Activated B cell treated with CpG ODN at 0.5 μM for 24 hours (primary cell): Measurements from ENCODE around the gene RNF115. TPM values are rescaled to one million over a fixed set of nuclear protein-coding genes. Genes with fewer than 3 reads are reported as not detected.
"Not testable (repeated sequence)": the region's sequence is repeated elsewhere in the genome, so short reads cannot be mapped to it uniquely, and the experiment has no call there.

Experiments
- ATAC-seq: fragments of 200-7000 bp; cut with Tn5 transposase; one replicate; pipeline ENCODE4 v1.10.0; 2021; ENCODE audit warnings: low read depth, mild to moderate bottlenecking, moderate library complexity
- CTCF ChIA-PET: fragments of 350-600 bp; sonication (Branson Sonifier 250); formaldehyde crosslinking; loops from one replicate; lab custom pipeline; 2021; ENCODE audit warnings: antibody characterized with exemption; lab: Charles Lee
- POLR2A ChIA-PET: fragments of 350-600 bp; sonication (Branson Sonifier 250); formaldehyde crosslinking; loops from one replicate; lab custom pipeline; 2021; ENCODE audit warnings: antibody characterized with exemption; lab: Charles Lee
- DNase-seq: peaks from one replicate; pipeline ENCODE4 v3.0.0; 2022
- H3K27ac Mint-ChIP-seq: one replicate; pipeline ENCODE4 v1.8.0; 2020; ENCODE audit warnings: mixed read lengths
- H3K27me3 Mint-ChIP-seq: one replicate; pipeline ENCODE4 v1.8.0; 2021; ENCODE audit warnings: mixed read lengths
- H3K36me3 Mint-ChIP-seq: one replicate; pipeline ENCODE4 v1.8.0; 2021; ENCODE audit warnings: low read depth, mixed read lengths
- H3K4me1 Mint-ChIP-seq: one replicate; pipeline ENCODE4 v1.8.0; 2021; ENCODE audit warnings: mixed read lengths
- H3K4me3 Mint-ChIP-seq: one replicate; pipeline ENCODE4 v1.8.0; 2020; ENCODE audit warnings: mild to moderate bottlenecking, mixed read lengths
- H3K9me3 Mint-ChIP-seq: one replicate; pipeline ENCODE4 v1.8.0; 2020; ENCODE audit warnings: mixed read lengths
- CTCF ChIP-seq: fragments of 200-600 bp; IDR thresholded peaks from one replicate; pipeline ENCODE4 v1.8.0; 2022; ENCODE audit warnings: antibody characterized with exemption, mild to moderate bottlenecking
- intact Hi-C: fragments of 100-400 bp; cut with micrococcal nuclease; formaldehyde crosslinking; loops from one replicate; pipeline ENCODE4 v1.15.1; 2024
- total RNA-seq: library from RNA; stranded (reverse); gene quantifications from 2 replicates; pipeline ENCODE4 v1.2.3, GENCODE V29; 2022

The RNF115 gene
- total RNA-seq, 1 donor from 2014 or later = 19.7 TPM

GRCh38 chr1:145777357-145778145, 46.3 kb downstream of the RNF115 start:
- H3K27me3 Mint-ChIP-seq = no peaks in the 10 kb centered on the region
- no peak overlapping the region for H3K4me3 Mint-ChIP-seq
- intact Hi-C loops = no loop called here
- POLR2A ChIA-PET = no interaction called here
- no peak for TF ChIP-seq CTCF
- H3K4me1 Mint-ChIP-seq = no peaks in the 10 kb centered on the region
- peaks cover 36% of the 10 kb centered on the region for H3K36me3 Mint-ChIP-seq
- no peak for DNase-seq
- no peak for ATAC-seq
- H3K9me3 Mint-ChIP-seq = no peaks in the 10 kb centered on the region
- CTCF ChIA-PET = interaction anchor here (1.4 kb wide), 1 partner anchor 11 kb away, joined by 3 read pairs; no protein-coding TSS in a partner anchor
- no peak overlapping the region for H3K27ac Mint-ChIP-seq

GRCh38 chr1:145773423-145773822, 50.5 kb downstream of the RNF115 start:
- Mint-ChIP-seq H3K36me3 (peaks cover 43% of the 10 kb centered on the region), H3K27me3 (no peaks in the 10 kb centered on the region), H3K4me1 (no peaks in the 10 kb centered on the region), H3K4me3 (no peak overlapping the region), H3K27ac (no peak overlapping the region), H3K9me3 (no peaks in the 10 kb centered on the region)
- no peak for TF ChIP-seq CTCF
- intact Hi-C loops = no loop called here
- ATAC-seq (no peak), DNase-seq (no peak)
- ChIA-PET POLR2A (no interaction called here), CTCF (no interaction called here)

- no peak overlapping the region for H3K27ac Mint-ChIP-seq
- peaks cover 47% of the 10 kb centered on the region for H3K36me3 Mint-ChIP-seq
- no peak for ATAC-seq
- no peaks in the 10 kb centered on the region for H3K27me3 Mint-ChIP-seq
- no peaks in the 10 kb centered on the region for H3K4me1 Mint-ChIP-seq
- no peak for TF ChIP-seq CTCF
- ChIA-PET POLR2A (no interaction called here), CTCF (no interaction called here)
- H3K9me3 Mint-ChIP-seq = no peaks in the 10 kb centered on the region
- no peak for DNase-seq
- no peak overlapping the region for H3K4me3 Mint-ChIP-seq
- intact Hi-C loops = no loop called here
Observed at GRCh38 chr1:145771056-145771455, 52.8 kb downstream of the RNF115 start.

GRCh38 chr1:145768004-145768403, 55.9 kb downstream of the RNF115 start:
- H3K4me3 Mint-ChIP-seq, H3K27ac Mint-ChIP-seq, H3K9me3 Mint-ChIP-seq, H3K27me3 Mint-ChIP-seq, DNase-seq, POLR2A ChIA-PET, ATAC-seq, intact Hi-C loops, CTCF ChIA-PET, H3K4me1 Mint-ChIP-seq: not testable (repeated sequence)
- peaks cover 55% of the 10 kb centered on the region for H3K36me3 Mint-ChIP-seq

- H3K4me3 Mint-ChIP-seq, POLR2A ChIA-PET, H3K9me3 Mint-ChIP-seq, H3K27ac Mint-ChIP-seq, ATAC-seq, H3K27me3 Mint-ChIP-seq, CTCF ChIA-PET, H3K4me1 Mint-ChIP-seq, DNase-seq, intact Hi-C loops: not testable (repeated sequence)
- peaks cover 56% of the 10 kb centered on the region for H3K36me3 Mint-ChIP-seq
Observed at GRCh38 chr1:145766926-145767325, 57.0 kb downstream of the RNF115 start.

GRCh38 chr1:145765585-145766360, 58.1 kb downstream of the RNF115 start:
- H3K27ac Mint-ChIP-seq, DNase-seq, H3K4me1 Mint-ChIP-seq, intact Hi-C loops, H3K27me3 Mint-ChIP-seq, H3K4me3 Mint-ChIP-seq, CTCF ChIA-PET, ATAC-seq, H3K9me3 Mint-ChIP-seq, POLR2A ChIA-PET: not testable (repeated sequence)
- H3K36me3 Mint-ChIP-seq = peaks cover 56% of the 10 kb centered on the region

- H3K27me3 Mint-ChIP-seq, ATAC-seq, POLR2A ChIA-PET, H3K4me3 Mint-ChIP-seq, H3K9me3 Mint-ChIP-seq, H3K27ac Mint-ChIP-seq, CTCF ChIA-PET, intact Hi-C loops, DNase-seq, H3K4me1 Mint-ChIP-seq: not testable (repeated sequence)
- peaks cover 54% of the 10 kb centered on the region for H3K36me3 Mint-ChIP-seq
Observed at GRCh38 chr1:145765127-145765526, 58.8 kb downstream of the RNF115 start.

GRCh38 chr1:145764231-145764940, 59.5 kb downstream of the RNF115 start:
- H3K27me3 Mint-ChIP-seq = not testable (repeated sequence)

GRCh38 chr1:145762001-145762400, 61.9 kb downstream of the RNF115 start:
- H3K4me1 Mint-ChIP-seq, ATAC-seq, intact Hi-C loops, POLR2A ChIA-PET, DNase-seq, H3K27me3 Mint-ChIP-seq, H3K9me3 Mint-ChIP-seq, H3K27ac Mint-ChIP-seq, CTCF ChIA-PET, H3K4me3 Mint-ChIP-seq: not testable (repeated sequence)
- H3K36me3 Mint-ChIP-seq = peaks cover 62% of the 10 kb centered on the region

More at GRCh38 chr1:145764231-145764940, 59.5 kb downstream of the RNF115 start:
- POLR2A ChIA-PET, DNase-seq, H3K4me3 Mint-ChIP-seq, intact Hi-C loops, H3K4me1 Mint-ChIP-seq, H3K9me3 Mint-ChIP-seq, H3K27ac Mint-ChIP-seq, CTCF ChIA-PET, ATAC-seq: not testable (repeated sequence)
- peaks cover 56% of the 10 kb centered on the region for H3K36me3 Mint-ChIP-seq
